Measurements from ENCODE around the gene PTPRN2.
"Not testable (repeated sequence)": the region's sequence is repeated elsewhere in the genome, so short reads cannot be mapped to it uniquely, and the experiment has no call there.

The PTPRN2 gene

DNA sequence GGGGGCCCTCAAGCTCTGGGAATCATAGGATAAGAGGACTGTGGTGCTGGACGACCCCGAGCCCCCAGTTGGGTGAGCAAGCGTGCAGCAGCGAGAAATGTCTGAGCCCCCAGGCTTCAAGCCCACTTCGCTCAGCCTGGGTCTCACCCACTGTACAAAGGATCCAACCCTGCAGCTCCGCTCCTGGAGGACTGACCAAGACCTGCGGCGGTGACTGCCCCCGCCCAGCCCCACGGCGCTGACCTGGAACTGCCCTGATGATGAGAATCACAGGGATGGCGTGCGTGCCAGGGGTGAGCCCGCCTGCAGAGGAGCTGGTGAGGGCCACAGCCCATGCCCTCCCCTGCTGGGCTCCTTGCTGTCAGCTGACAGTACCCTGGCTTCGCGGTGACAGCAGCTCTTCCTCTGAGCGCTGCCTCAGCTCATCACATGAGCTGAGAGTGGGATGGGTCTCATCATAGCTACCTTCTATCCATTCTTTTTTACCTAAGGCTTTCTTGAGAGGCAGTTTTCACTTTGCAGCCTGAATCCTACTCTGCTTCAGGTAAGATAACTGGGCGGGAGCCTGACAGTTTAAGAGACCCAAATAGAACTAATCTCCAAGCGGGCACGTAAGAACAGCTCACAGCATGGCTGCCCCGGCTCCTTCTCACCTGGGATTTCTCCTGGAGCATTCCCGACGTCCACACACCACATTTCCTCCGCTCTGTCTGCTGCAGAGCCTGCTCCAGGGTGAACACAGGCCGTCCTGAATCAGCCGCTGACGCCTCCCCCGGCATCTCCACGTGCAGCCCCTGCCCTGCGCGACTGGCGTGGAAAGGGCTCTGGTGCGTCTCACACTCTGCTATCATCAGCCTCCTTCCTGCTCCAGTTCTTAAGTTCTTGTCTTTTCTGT lies 329.9 kb downstream of the PTPRN2 start:
- no peak for DNase-seq (ENCODE audit: low spot score)

DNA sequence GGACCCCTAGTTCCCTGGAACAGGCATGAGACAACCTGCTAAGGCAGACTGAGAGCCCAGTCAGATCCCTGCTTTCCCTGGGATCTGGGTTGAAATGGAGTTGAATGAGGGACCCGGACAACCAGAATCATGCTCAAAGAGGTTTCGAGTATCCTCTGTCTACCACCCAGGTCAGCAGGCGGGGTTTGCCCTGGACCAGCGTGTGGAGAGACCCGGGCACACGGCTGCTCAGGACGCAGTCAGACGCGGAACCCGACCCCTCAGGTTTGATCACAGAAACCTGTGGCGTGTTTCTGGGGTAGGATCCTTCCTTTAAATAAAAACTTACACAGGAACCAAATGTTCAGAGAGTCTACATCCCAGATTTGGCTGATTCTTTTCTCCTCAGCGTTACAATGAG lies 330.6 kb downstream of the PTPRN2 start:
- no peak for DNase-seq (ENCODE audit: low spot score)

DNA sequence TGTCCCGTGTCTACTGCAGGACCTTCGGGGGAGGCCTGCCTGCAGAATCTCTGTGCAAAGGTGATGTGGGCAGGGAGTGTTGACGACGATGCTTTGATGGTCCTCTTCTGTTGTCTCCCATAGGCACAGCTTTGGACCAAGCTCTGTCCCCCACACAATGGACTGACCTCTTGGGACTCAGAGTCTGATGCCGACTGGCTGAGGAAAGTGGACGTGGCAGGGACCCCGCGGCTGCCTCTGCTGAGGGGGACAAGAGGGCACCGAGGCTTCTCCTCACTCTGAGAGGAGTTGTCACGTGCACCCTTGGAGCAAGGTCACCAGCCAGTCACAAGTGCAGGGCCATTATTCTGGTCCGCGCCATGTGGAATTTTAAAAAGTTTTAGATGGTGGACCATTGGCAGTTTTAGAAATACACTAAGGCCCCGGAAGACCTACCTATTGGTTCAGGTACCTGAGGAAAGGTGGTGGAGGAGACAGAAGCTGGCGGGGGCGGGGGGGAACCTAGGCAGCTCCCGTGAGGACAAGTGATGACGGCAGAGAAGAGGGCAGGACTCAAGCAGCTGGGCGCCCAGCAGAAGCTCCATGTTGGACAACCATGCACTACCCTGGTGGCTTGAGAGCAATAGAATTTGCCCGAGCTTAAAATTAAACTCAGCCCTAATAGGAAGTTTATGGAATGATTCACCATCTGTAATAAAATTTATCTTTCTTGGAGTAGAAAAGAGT lies 331.4 kb downstream of the PTPRN2 start:
- DNase-seq (ENCODE audit: low spot score) = no peak

DNA sequence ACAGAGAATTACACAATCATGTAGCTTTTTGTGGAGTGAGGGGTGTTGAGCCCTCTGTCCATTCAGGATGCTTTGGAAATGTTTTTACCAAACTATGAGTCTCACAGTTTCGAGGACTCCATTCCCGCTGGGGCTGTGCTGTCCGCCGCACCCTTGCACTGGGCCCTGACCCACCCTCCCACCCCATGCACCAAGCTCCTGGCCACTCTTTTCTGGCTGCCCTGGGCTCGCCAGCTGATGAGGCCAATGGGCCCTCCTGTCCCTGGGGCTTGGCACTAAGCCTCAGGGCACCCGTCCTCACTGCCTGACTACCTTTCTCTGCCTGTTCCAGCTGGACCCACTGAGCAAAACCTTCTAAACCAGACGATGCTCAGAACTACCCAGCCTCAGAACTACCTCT lies 332.1 kb downstream of the PTPRN2 start:
- no peak for DNase-seq (ENCODE audit: low spot score)

DNA sequence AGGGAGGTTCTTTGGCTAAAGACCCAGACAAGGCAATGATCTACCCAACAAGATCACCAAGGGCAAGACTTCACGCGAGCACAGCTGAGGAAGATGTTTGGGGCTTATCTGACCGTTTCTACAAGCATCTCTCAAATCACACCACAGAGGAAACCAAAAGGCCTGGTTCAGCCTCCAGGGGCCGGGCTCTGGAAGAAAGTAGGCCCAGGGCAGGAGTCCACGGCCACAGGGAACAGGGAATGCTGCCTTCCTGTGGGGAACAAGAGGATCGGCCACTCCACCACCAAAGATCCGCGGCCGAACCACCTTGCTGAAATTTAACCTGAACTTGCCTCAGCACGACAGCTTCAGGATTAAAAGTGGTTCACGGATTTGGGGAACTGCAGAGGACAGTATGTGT lies 332.5 kb downstream of the PTPRN2 start:
- no peak for DNase-seq (ENCODE audit: low spot score)

DNA sequence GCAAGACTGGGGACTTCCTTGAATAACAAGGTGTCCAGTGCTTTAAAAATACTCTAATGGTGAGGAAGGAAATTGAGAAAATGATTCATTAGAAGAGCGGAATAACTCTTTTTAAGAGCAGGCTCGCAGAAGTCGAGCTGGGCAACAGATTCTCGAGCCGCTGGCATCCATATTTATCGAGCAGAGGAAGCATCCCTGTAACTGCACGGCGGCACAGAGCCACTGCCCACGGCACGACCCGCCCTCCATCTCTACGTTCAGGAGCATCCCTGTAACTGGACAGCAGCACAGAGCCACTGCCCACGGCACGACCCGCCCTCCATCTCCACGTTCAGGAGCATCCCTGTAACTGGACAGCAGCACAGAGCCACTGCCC lies 334.0 kb downstream of the PTPRN2 start:
- DNase-seq (ENCODE audit: low spot score) = not testable (repeated sequence)

DNA sequence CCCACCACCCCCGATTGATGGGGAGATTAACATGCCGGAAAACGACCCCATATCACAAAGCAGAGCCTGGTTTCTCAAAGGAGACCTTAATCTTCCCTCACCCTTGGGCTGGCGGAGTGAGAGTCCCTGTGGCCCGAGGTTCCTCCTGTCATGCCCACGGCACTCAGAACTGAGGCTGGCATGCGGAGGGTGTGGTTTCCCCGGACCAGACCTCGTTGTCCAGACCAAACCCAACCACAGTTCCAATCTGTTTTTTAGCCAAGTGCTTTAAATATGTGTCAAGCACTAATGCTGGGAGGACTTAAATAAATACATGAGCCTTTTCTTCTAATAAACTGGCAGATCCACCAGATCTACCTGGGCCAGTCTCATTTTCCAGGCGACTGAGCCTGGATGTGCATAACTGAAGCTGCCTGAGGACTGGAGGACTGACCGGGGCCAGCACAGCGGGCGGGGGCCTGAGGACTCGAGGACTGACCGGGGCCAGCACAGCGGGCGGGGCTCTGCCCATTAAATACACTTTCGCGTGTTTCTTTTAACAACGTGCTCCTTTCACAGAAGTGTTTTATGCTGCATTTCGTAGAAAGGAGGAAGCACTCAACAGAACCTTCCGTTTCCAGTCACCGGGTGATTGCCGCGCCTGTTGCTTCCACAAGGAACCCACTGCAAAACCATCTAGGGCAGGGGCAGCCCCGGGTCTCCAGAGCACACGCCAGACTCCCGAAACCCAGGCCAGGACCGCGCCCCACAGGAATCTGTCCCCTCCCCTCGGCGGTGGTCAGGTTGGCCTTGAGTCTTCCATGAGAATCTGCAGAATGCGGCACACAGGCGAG lies 334.6 kb downstream of the PTPRN2 start:
- no peak for DNase-seq (ENCODE audit: low spot score)

DNA sequence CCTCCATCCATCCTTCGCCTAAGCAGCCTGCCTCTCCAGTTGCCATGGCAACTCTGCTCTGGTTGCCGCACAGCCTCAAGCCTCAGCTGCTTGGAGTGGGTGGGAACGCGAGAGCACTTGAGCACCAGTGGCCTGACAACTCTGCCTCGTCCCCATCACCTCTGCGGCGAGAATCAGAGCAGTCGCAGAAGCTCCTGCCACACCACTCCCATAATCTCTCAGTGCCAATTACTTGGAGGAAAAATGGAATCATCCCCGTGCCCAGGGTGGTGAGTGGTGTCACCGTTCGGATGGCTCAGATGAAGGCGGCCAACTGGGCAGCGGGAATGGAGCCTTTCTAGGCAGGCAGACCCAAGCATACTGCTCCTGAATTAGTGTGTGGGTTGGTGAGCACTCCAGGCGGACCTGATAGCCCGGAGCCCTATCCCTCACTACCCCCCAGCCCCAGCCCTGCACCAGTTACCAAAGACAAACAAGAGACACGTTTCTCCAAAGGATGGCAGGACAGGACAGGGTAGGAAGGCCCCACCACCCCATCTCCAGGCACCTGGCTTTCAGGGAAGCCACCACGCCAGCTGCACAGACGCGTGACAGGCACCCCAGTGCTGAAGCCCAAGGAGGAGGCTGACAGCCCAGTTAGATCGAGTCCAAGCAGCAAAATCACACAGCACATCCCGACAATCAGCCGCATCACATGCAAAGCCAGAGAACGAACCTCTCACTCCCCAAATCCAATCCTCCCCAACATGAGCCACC lies 335.4 kb downstream of the PTPRN2 start:
- peak; percentile 82 for DNase-seq (ENCODE audit: low spot score)

DNA sequence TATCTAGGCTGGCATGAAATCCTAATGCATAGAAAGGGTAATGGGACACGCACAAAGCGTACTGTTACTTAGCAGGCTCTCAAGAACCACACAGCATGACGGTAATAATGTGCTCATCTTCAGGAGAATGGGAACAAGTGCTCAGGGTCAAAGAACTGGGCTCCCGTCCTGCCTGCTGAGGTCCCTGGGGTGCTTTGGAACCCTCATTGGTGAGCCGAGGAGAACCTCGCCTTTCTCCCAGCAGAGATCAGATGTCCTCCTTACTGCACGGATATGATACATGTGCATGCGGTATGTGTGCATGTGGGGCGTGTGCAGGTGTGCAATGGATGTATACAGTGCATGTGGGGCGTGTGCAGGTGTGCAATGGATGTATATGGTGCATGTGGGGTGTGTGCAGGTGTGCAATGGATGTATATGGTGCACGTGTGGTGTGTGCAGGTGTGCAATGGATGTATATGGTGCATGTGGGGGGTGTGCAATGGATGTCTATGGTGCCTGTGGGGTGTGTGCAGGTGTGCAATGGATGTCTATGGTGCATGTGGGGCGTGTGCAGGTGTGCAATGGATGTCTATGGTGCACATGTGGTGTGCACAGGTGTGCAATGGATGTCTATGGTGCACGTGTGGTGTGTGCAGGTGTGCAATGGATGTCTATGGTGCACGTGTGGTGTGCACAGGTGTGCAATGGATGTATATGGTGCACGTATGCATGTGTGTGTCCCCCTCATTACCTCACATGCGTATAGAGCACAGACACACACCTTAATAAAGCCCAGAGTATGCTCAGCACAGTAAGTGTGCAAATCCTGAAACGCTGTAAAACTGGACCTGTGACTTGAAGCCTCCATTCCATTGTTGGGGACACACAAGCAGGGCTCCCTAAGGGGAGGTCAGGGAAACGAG lies 336.3 kb downstream of the PTPRN2 start:
- no peak for DNase-seq (ENCODE audit: low spot score)

DNA sequence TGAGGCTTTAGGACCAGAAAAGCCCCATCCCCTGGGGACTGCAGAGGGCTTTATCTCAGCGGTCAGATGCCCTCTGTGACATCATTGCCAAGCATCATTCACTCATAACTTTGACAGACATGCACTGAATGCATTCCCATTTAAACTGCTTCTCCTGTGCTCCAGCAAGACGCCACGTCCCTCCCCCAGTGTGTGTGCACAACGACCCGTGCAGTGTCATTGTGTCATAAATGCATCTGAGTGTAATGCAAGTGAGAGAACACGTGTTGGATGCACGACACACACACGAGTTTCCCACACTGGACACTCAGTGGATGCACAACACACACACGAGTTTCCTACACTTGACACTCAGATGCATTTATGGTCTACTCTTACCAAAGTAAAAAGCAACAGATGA lies 337.9 kb downstream of the PTPRN2 start:
- no peak for DNase-seq (ENCODE audit: low spot score)

DNA sequence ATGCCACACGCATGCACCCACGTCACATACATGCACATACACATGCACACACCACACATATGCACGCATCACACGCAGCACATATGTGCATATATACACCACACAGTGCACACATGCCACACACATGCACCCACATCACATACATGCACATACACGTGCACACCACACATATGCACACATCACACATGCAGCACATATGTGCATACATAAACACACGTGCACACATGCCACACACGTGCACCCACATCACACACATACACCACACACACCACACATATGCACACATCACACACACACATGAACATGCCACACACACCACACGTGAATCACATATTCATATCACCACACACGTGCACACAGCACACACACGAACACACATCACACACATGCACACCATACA lies 338.8 kb downstream of the PTPRN2 start:
- DNase-seq (ENCODE audit: low spot score) = no peak

DNA sequence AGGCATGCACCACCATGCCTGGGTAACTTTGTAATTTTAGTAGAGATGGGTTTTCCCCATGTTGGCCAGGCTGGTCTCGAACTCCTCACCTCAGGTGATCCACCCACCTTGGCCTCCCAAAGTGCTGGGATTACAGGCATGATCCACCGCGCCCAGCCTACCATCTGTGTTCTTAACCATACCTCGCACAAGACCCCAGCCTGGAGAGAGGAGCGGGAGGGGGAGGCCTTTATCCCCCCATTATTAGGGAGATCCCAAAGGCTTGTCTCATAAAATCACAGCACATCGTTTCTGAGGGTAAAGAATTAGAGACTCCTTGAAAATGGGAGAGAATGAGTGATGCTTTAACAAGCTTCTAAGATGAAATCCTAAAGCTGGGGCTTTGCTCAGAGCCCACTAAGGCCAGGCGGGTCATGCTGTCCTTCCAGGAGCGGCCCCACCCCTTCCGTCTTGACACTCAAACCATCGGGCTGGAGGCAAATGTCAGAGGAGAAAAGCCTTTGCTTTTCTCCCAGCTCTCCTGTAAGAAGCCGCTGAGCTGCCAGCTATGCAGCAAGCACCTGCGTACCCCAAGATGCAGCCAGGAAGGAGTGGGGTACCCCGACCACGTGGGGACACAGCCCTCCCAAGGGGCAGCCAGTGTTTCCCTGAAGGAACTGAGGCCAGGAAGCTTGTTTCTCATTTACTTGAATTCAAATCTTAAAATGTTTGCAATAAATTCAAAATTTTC lies 339.7 kb downstream of the PTPRN2 start:
- no peak for DNase-seq (ENCODE audit: low spot score)

DNA sequence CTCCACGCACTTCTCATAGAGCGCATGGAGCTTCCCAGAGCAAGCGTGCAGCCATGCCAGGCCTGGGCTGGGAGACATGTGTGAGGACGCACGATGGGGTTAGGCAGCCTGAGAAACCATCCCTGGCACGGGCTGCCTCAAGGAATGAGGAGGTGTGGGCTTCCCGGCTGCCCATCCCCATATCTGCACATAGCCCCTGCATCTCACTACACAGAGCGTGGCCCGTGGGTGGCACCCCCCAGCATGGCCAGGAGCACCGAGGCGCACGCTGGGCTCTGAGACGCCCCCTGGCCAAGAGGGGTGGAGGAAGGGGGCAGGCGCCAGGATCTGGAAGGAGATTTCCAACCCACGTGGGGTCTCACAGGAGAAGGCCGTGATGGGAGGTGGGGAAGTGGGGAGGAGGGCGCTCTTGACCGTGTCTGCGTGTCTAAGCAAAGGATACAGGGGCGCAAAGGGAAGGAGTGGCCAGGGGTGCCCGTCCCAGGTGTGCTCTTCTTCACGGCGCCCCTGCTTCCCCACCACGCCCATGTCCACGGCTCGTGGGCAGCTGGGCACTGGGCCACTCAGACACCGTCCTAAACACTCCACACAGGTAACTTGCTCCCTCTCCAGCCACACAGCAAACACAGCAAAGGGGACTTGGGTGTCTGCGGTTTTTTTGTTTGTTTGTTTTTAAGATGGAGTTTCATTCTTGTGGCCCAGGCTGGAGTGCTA lies 340.5 kb downstream of the PTPRN2 start:
- no peak for DNase-seq (ENCODE audit: low spot score)

DNA sequence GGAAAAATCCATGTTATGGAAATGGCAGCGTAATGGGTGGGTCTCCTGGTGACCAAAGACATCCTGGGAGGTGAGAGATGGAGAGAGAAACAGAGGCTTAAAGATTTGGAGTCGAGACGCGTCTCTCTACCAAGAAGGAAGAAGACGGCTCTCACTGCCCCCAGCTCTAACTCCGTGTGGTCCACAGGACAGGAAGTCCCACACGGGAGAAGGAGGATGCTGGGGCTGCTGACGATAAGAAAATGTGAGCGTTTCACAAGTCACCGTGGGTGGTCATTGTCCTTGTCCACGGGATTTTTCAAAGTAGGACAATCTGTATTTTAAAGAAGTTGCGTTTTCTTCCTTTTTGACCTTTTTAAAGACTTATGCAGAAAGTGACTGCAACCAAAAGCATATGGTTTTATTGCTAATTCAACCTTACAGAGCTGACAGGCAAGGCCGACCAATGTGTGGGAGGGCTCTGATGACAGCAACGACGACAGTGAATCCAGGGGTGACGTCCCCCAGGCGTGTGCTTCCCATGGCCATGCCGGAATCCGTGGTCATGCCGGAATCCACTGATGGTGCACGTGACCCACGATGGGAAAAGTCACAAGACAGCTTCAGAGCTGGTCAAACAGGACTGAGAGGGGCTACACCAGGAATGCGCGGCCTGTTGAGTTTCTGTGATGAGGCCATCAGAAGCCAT lies 341.2 kb downstream of the PTPRN2 start:
- no peak for DNase-seq (ENCODE audit: low spot score)

DNA sequence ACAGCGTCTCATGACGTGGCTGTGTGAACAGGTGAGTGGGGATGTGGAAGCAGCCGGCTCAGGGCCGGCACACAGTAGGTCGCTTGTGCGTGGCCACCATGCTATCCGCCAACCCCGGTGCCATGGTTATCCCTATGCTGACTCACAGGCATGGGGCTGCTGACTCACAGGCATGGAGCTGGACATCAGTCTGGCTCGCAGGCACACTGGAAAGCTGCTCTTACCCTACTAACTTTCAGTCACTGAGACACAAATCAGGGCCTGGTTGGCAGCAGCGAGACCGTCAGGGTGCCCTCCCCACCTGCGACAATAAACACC lies 341.9 kb downstream of the PTPRN2 start:
- DNase-seq (ENCODE audit: low spot score) = no peak

DNA sequence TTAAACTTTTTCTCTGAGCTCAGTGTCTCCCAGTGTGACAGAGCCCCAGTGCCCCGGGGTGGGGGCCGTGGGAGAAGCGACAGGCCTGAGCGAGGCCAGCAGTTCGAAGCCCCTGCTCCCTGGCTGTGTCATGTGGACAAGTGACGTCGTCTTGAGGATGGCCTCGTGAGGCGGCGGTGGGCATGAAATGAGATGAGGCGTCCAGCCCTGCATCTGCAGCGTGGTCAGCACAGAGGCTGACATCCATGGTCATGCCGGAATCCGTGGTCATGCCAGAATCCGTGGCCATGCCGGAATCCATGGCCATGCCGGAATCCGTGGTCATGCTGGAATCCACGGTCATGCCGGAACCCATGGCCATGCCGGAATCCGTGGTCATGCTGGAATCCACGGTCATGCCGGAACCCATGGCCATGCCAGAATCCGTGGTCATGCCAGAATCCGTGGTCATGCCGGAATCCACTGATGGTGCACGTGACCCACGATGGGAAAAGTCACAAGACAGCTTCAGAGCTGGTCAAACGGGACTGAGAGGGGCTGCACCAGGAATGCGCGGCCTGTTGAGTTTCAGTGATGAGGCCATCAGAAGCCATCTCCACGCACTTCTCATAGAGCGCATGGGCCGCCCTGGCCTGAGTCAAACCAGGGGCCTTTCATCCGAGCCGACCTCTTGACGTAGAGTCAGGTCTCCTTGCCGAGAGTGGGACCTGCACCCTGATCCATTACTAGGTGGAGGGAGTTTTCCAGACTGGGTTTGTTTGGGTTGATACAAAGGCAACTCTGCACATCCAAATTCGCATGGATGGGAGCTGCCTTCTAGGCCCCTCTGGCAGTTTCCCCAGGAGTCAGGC lies 342.5 kb downstream of the PTPRN2 start:
- no peak for DNase-seq (ENCODE audit: low spot score)

DNA sequence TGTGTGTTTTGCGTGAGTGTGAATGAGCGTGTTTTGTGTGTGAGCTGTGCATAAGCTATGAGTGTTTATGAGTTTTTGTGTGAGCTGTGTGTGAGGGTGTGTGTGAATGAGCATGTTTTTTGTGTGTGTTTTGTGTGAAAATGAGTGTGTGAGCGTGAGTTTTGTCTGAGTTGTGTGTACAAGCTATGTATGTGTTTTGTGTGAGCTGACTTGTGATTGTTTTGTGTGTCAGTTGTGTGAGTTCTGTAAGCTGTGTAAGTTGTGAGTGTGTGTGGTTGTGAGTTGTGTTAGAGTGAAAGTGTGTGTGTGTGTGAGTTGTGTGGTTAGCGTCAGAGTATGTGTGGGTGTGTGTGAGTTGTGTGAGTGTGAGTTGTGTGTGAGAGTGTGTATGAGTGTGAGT lies 343.2 kb downstream of the PTPRN2 start:
- no peak for DNase-seq (ENCODE audit: low spot score)

DNA sequence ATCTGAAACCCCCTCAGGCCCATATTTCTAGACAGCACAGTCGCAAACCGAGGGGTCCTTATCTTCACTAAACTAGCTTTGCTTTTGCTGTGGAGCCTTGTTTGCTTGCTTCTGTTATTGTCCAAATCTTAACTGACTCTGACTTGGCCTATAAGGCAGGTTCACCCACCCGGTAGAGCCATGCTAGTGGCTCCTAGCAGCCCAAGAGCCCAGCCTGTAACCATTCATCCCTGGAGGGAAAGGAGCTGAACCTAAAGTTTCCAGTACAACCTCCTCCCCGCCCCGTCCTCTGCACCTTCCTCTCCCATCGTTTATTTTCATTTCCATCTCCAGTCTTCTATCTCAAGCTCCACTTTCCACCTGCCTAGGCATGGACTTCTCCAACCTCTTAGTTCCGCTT lies 345.7 kb downstream of the PTPRN2 start:
- no peak for DNase-seq (ENCODE audit: low spot score)
